ENCODE results near the gene TMEM59. TPM values are rescaled to one million over a fixed set of nuclear protein-coding genes. Genes with fewer than 3 reads are reported as not detected.
"Not testable (repeated sequence)": the region's sequence is repeated elsewhere in the genome, so short reads cannot be mapped to it uniquely, and the experiment has no call there.

TMEM59 gene
- total RNA-seq, 1 donor from 2014 or later = 283 TPM

DNA sequence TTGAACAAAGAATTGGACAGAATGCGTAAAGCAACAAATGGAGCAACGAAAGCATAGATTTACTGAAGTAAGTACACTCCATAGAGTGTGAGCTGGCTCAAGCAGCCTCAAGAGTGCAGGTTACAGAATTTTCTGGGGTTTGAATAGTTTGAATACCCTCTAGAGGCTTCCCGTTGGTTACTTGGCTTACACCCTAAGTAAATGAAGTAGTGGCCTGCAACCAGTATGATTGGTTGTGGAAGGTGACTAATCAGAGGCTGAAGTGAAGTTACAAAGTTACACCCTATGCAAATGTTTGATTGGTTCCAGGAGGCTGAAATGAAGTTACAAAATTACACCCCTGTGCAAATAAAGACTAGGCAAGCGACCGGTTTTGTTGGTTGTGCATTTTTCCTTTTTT is 11.3 kb upstream of the TMEM59 start:
- DNase-seq (ENCODE audit: low spot score) (no peak), ATAC-seq (no peak)
- intact Hi-C loops (cut with DNase I) = no loop called here

- intact Hi-C loops (cut with DNase I) = no loop called here
- DNase-seq (ENCODE audit: low spot score) = no peak
- no peak for ATAC-seq
Observed at GRCh38 chr1:54054438-54054749, 1.4 kb upstream of the TMEM59 start.

DNA sequence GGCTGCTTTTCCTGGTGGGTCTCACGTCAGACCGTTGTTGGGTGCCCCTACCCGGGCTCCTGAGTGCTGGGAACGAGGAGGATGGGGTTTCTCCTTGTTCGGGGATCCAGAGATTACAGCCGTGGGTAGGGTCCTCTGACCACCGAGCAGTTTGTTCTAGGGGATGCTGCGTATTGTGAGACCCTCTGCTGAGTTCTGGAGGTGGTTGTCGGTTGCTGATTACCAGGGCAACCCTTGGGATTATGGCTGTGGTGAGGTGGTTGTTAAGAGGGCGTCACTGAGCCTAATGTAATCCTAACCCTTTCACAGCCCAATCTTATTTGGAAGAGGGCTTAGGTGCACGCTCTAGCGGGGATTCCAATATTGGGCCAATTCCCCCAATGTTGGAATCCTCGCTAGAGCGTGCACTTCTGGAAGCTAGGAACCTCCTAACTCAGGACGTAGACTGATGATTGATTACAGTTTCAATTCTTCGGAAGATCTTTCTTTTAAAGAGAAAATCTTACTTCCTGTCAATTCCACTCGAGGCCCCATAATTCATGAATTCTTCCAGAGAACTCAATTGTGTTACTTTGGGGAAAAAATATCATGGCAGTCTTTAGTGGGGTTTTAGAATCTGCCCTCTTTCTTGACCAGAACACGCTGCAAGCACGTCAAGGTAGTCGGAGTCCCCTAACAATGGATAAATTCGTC is 887 bp upstream of the TMEM59 start:
- DNase-seq (ENCODE audit: low spot score) = no peak
- intact Hi-C loops (cut with DNase I) = no loop called here
- peak; percentile 1 for ATAC-seq

- DNase-seq (ENCODE audit: low spot score) (peak; percentile 61), ATAC-seq (peak; percentile 46)
- intact Hi-C loops (cut with DNase I) = no loop called here
Observed at GRCh38 chr1:54052431-54052933, 522 bp downstream of the TMEM59 start.

DNA sequence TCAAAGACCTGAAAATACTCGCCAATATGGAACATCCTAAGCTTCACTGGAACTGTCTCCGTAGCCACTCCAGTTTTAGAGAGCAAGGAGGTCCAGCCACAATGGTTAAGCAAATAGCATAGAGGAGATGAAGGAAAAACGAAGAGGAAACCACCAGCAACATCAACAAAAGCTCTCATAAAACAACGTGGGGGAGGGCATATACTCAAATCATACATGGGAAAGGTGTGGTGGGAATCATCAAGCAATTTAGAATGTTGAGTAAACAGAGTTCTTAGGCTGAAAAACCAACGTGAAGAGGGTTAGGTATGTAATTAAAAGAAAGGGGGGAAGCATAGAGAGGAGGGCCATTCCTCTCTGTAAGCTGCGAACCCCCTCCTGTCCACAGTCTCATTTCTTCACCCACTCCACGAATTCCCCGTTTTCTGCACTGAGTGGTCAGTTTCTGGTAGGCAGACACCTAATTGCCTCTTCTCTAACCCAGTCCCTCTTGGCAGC is 1.0 kb downstream of the TMEM59 start:
- ATAC-seq (no peak), DNase-seq (ENCODE audit: low spot score) (no peak)
- intact Hi-C loops (cut with DNase I) = no loop called here

DNA sequence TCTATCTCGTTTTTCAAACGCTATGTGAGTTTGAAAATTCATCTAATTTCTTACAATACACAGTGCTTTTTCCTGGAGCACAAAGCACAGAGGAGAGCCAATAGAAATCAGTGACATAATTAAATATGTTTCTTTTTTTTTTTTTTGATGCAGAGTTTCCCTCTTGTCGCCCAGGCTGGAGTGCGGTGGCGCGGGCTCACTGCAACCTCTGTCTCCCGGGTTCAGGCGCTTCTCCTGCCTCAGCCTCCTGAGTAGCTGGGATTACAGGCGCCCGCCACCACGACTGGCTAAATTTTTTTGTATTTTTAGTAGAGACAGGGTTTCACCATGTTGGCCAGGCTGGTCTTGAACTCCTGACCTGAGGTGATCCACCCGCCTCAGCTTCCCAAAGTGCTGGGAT is 2.6 kb downstream of the TMEM59 start:
- intact Hi-C loops (cut with DNase I); DNase-seq (ENCODE audit: low spot score); ATAC-seq: not testable (repeated sequence)

DNA sequence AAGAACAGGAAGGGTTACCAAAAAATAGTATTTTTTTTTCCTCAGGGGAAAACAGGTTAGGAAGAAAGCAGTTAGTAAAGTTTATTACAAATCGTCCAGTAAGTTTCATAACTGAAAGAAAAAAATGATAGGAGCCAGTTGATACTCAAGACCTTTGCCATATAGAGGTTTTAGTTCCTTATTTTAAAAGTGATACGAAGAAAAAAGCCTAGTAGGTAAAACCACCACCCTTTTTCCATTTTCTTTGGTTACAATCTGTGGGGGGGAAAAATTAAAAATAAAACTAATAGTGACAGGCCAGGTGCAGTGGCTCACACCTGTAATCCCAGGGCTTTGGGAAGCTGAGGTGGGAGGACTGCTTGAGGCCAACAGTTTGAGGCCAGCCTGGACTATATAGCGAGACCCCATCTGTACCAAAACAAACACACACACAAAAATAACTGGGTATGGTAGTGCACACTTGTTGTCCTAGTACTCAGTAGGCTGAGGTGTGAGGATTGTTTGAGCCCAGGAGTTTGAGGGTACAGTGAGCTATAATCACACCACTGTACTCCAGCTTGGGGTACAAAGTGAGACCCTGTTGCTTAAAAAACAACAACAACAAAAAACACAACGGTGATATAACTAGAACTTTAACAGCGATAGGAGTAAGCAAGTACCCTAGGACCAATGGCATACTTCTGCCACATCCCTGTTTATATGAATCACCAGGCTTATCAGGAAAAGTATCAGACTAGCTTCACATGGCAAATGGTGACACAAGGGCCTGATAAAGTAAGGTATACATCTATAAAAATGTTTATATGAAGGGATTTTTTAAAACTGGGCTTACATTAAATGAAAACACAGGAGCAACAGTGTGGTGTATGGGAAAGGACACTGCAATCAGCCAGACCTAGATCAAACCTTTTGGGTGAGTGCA is 5.4 kb downstream of the TMEM59 start:
- intact Hi-C loops (cut with DNase I) = no loop called here
- DNase-seq (ENCODE audit: low spot score) (no peak), ATAC-seq (no peak)

DNA sequence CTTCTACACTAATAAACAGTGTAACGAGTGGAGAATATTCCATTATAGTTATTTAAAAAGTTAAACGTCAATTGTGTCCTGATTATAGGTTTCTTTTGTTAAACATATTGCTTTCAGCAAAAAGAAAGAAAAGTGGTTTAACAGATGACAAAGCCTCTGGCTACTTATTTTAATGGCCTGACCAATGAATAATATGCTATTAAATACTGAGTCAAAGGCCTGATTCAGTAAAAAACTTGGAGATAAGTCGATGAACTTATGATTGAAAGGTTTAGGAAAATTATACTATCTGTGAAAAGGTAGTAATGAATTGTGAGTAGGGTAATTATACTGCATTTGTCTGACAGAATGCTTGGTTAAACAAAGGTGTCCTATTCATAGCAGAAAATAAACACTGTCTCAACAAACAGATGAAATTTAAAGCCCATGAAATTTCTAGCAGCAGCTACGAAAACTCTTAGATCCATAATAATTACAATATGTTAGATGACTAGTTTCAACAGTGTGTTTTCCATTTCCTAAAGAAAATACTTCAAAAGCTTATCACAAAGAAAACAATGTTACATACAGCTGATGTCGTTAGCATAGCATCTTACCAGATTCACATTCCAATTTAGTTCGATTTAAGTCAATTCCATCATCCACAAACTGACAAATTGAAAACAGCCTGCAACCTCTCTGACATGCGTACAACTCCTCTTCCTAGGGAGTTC is 6.2 kb downstream of the TMEM59 start:
- DNase-seq (ENCODE audit: low spot score) (no peak), ATAC-seq (no peak)
- intact Hi-C loops (cut with DNase I) = no loop called here

GRCh38 chr1:54045496-54045895 is 7.5 kb downstream of the TMEM59 start:
- ATAC-seq = no peak
- intact Hi-C loops (cut with DNase I) = no loop called here
- DNase-seq (ENCODE audit: low spot score) = no peak

- DNase-seq (ENCODE audit: low spot score) = no peak
- intact Hi-C loops (cut with DNase I) = no loop called here
- ATAC-seq = no peak
Observed at GRCh38 chr1:54041806-54042205, 11.2 kb downstream of the TMEM59 start.

GRCh38 chr1:54037476-54037875 is 15.5 kb downstream of the TMEM59 start:
- ATAC-seq (no peak), DNase-seq (ENCODE audit: low spot score) (no peak)
- intact Hi-C loops (cut with DNase I) = no loop called here

- peak; percentile 60 for ATAC-seq
- intact Hi-C loops (cut with DNase I) = loop anchor here (5.0 kb wide), 1 partner anchor 66 kb away; no protein-coding TSS in a partner anchor
Observed at GRCh38 chr1:54028306-54029251, 24.4 kb downstream of the TMEM59 start.

DNA sequence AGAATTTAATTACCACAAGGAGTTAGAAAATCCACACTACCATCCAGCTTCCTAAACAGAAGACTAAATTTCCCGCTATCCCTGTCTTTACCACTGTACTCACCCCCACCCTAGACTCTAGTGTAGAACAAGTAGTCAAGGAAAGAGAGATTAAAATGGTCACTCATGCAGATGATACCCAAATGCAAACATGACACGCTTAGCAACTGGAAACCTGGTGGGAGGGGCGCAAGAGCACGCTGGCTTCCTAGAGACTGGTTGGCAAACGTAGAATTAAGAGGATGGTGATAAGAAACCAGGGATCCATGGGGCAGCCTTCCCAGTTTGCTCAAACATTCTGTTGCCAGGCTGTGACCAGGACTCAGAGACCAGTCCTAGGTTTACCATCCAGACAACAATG is 25.2 kb downstream of the TMEM59 start:
- DNase-seq (ENCODE audit: low spot score) (no peak), ATAC-seq (no peak)
- intact Hi-C loops (cut with DNase I) = loop anchor here (5.0 kb wide), 1 partner anchor 66 kb away; no protein-coding TSS in a partner anchor

More at GRCh38 chr1:54028306-54029251, 24.4 kb downstream of the TMEM59 start:
- DNase-seq (ENCODE audit: low spot score) = no peak

DNA sequence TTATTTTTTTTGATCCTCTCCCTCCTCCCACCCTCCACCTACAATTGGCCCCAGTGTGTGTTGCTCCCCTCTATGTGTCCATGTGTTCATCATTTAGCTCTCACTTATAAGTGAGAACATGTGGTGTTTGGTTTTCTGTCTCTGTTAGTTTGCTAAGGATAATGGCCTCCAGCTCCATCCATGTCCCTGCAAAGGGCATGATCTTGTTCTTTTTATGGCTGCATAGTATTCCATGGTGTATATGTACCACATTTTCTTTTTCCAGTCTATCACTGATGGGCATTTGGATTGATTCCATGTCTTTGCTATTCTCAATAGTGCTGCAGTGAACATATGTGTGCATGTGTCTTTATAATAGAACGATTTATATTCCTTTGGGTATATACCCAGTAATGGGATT is 28.2 kb downstream of the TMEM59 start:
- DNase-seq (ENCODE audit: low spot score); ATAC-seq: not testable (repeated sequence)
- intact Hi-C loops (cut with DNase I) = loop anchor here (5.0 kb wide), 1 partner anchor 63 kb away; no protein-coding TSS in a partner anchor

GRCh38 chr1:54024358-54024757 is 28.6 kb downstream of the TMEM59 start:
- intact Hi-C loops (cut with DNase I) = no loop called here
- DNase-seq (ENCODE audit: low spot score) (no peak), ATAC-seq (no peak)

DNA sequence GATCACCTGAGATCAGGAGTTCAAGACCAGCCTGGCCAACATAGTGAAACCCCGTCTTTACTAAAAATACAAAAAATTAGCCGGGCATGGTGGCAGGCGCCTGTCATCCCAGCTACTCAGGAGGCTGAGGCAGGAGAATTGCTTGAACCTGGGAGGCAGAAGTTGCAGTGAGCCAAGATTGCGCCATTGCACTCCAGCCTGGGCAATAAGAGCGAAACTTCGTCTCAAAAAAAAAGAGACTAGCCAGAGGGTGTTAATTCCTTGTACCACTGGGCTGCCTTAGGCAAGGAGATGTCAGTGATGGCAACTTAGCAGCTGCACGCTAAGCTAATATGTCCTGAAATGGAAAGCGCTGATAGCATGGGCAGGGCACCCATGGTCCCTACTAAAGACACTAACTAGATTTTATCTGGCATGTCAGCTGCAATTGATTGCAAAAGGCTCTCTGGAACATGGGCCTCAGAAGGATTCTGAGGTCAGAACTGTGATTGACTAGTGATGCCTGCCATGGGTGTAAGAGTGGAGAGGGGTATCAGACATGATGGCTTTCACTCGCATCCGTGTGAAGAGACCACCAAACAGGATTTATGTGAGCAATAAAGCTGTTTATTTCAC is 33.3 kb downstream of the TMEM59 start:
- intact Hi-C loops (cut with DNase I); DNase-seq (ENCODE audit: low spot score); ATAC-seq: not testable (repeated sequence)

DNA sequence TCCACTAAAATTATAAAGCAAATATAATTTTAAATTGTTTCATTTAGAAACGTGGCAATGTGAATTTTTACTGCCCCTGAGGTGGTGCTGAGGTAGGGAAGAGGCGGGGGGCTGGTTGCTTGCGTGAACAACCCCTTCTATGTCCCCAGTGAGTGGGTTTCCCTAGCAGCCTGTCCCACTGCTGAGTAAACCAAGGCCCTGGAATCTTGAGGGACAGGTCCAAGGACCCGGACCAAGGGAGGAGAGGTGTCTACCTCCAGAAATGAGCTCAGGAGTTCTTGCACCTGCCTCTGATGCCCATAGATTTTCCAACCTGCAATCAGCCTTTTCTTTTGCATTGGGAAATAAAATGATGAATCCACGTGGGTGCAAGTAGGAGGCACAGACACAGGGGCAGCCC is 34.4 kb downstream of the TMEM59 start:
- intact Hi-C loops (cut with DNase I) = no loop called here
- ATAC-seq (no peak), DNase-seq (ENCODE audit: low spot score) (no peak)

- DNase-seq (ENCODE audit: low spot score) (no peak), ATAC-seq (no peak)
- intact Hi-C loops (cut with DNase I) = no loop called here
Observed at GRCh38 chr1:54017979-54018378, 35.0 kb downstream of the TMEM59 start, which contains the start of gene LDLRAD1. Gene LDLRAD1 (minus strand): TSS chr1:54018186. CDS start chr1:54018112, 74 bp downstream.
